Hepatocyte (in vitro differentiated cells): Measurements from ENCODE around the gene PRPF6. TPM values are rescaled to one million over a fixed set of nuclear protein-coding genes. Genes with fewer than 3 reads are reported as not detected.

Experiments used
- DNase-seq: peaks from one replicate; pipeline ENCODE4 v3.0.0-alpha.2; 2016; ENCODE audit warnings: low spot score
- H2AFZ ChIP-seq: fragments of 200-600 bp; sonication (generic); 2 replicates; pipeline ENCODE4 v1.6.0; 2016; ENCODE audit warnings: antibody characterized with exemption, mild to moderate bottlenecking
- H3K27ac ChIP-seq: fragments of 200-600 bp; sonication (generic); 2 replicates; pipeline ENCODE4 v1.5.1; 2016; ENCODE audit warnings: mild to moderate bottlenecking
- H3K27me3 ChIP-seq: fragments of 200-600 bp; sonication (generic); 2 replicates; pipeline ENCODE4 v1.6.1; 2016
- H3K36me3 ChIP-seq: fragments of 200-600 bp; sonication (generic); replicated peaks from 2 replicates; pipeline ENCODE4 v1.5.1; 2016; ENCODE audit warnings: low read depth; ENCODE audit not compliant: insufficient read depth
- H3K4me1 ChIP-seq: fragments of 200-600 bp; sonication (generic); 2 replicates; pipeline ENCODE4 v1.5.1; 2016; ENCODE audit warnings: mild to moderate bottlenecking, moderate library complexity; ENCODE audit not compliant: insufficient read depth
- H3K4me2 ChIP-seq: fragments of 200-600 bp; sonication (generic); 2 replicates; pipeline ENCODE4 v1.6.0; 2016
- H3K4me3 ChIP-seq: fragments of 200-600 bp; sonication (generic); 2 replicates; pipeline ENCODE4 v1.5.1; 2016; ENCODE audit warnings: mild to moderate bottlenecking
- H3K79me2 ChIP-seq: fragments of 200-600 bp; sonication (generic); 2 replicates; pipeline ENCODE4 v1.6.0; 2017; ENCODE audit warnings: mild to moderate bottlenecking
- H3K9me2 ChIP-seq: fragments of 200-600 bp; sonication (generic); replicated peaks from 2 replicates; pipeline ENCODE4 v1.6.0; 2017; ENCODE audit warnings: mild to moderate bottlenecking; ENCODE audit not compliant: insufficient read depth
- H3K9me3 ChIP-seq: fragments of 200-600 bp; sonication (generic); 2 replicates; pipeline ENCODE4 v1.5.1; 2016; ENCODE audit warnings: low read depth, mild to moderate bottlenecking
- H4K20me1 ChIP-seq: fragments of 200-600 bp; sonication (generic); 2 replicates; pipeline ENCODE4 v1.6.0; 2016; ENCODE audit warnings: mild to moderate bottlenecking; ENCODE audit not compliant: insufficient read depth, poor library complexity, severe bottlenecking
- EZH2 ChIP-seq: fragments of 200-600 bp; sonication (generic); IDR thresholded peaks from 2 replicates; pipeline ENCODE4 v1.6.1; 2016; ENCODE audit warnings: antibody characterized with exemption, mild to moderate bottlenecking, borderline replicate concordance
- EZH2phosphoT487 ChIP-seq: fragments of 200-600 bp; sonication (generic); IDR thresholded peaks from one replicate; pipeline ENCODE4 v1.6.1; 2018; ENCODE audit warnings: antibody characterized with exemption, mild to moderate bottlenecking, low read depth, moderate library complexity; ENCODE audit not compliant: unreplicated experiment, severe bottlenecking
- WGBS: methylation state at CpG from one replicate; pipeline ENCODE4 v1.1.6; 2016; ENCODE audit warnings: low lambda C conversion rate; ENCODE audit errors: missing lambda C conversion rate; 5-methylcytosine and 5-hydroxymethylcytosine counted together
- polyA plus RNA-seq: library from polyadenylated mRNA; unstranded; fragments of >200 nt; fragmentation: Nextera tagmentation; extraction: Ambion mirVana; gene quantifications from 2 replicates; pipeline ENCODE4 v1.2.1, GENCODE V29; 2016
- total RNA-seq: library from RNA; depleted of rRNA; stranded (reverse); fragments of >200 nt; gene quantifications from 2 replicates; pipeline ENCODE4 v1.2.3, GENCODE V29; 2014
- TF ChIP-seq, protein P1 (sequence below): fragments of 200-600 bp; sonication (generic); IDR thresholded peaks from 2 replicates; pipeline ENCODE4 v1.5.1; 2016; ENCODE audit warnings: antibody characterized with exemption, mild to moderate bottlenecking; ENCODE audit not compliant: poor library complexity

PRPF6 gene
- total and polyA plus RNA-seq, 2 experiments from 2014 or later = 37.3 to 41.3 TPM

DNA sequence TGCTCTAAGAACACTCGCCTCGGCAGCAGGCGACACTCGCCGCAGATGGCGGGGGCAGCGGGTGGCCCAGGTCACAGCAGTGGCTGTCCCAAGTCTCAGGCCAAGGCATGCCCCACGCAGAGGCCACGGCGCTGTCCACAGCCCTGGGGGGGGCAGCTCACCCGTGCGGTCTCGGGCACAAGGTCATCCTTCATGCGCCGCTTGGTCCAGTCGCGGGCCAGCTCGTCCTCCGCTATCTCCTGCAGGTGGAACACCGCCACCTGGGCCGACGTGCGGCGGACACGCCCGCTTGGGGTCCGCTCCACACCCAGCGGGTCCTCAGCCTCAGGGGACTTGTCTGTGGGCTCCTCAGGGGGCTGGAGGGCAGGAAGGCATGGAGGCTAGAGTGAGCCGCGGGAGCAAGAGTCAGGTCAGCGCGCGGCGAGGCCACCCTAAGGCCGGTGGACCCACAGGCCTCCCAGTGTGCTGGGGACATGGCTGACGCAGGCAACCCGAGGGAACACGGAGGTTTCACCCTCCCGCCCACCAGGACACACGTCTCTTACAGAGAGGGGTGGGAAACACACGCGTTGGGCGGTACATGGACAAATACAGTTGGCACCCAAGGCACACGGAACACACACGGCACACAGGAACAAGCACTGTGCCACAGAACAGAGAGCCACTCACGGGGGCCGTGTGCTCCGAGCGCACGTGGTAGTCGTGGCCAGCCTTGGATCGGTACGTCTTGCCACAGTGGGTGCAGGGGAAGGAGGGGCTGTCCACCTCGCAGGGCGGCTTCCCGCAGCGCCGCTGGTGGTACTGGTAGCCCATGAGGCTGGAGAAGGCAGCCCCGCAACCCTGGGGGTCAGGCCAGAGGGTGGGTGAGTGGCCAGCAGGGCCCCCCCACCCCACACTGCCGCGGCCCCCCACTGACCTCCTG lies 18.2 kb upstream of the PRPF6 start:
- H4K20me1 ChIP-seq = no peaks in the 10 kb centered on the region
- TF ChIP-seq EZH2phosphoT487 (no peak), EZH2 (no peak)
- TF ChIP-seq, protein P1, sequence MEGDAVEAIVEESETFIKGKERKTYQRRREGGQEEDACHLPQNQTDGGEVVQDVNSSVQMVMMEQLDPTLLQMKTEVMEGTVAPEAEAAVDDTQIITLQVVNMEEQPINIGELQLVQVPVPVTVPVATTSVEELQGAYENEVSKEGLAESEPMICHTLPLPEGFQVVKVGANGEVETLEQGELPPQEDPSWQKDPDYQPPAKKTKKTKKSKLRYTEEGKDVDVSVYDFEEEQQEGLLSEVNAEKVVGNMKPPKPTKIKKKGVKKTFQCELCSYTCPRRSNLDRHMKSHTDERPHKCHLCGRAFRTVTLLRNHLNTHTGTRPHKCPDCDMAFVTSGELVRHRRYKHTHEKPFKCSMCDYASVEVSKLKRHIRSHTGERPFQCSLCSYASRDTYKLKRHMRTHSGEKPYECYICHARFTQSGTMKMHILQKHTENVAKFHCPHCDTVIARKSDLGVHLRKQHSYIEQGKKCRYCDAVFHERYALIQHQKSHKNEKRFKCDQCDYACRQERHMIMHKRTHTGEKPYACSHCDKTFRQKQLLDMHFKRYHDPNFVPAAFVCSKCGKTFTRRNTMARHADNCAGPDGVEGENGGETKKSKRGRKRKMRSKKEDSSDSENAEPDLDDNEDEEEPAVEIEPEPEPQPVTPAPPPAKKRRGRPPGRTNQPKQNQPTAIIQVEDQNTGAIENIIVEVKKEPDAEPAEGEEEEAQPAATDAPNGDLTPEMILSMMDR = no peak
- no peak overlapping the region for H3K4me3 ChIP-seq
- DNase-seq = no peak
- H3K4me1 ChIP-seq = no peaks in the 10 kb centered on the region
- H3K27me3 ChIP-seq = no peaks in the 10 kb centered on the region
- H2AFZ ChIP-seq = no peak overlapping the region
- H3K27ac ChIP-seq = no peak overlapping the region
- no peak overlapping the region for H3K4me2 ChIP-seq
- H3K9me2 ChIP-seq = no peaks in the 10 kb centered on the region
- H3K36me3 ChIP-seq = no peaks in the 10 kb centered on the region
- no peaks in the 10 kb centered on the region for H3K9me3 ChIP-seq
- no peaks in the 10 kb centered on the region for H3K79me2 ChIP-seq
- WGBS = 97% methylated on average over 51 of the region's 61 CpGs

DNA sequence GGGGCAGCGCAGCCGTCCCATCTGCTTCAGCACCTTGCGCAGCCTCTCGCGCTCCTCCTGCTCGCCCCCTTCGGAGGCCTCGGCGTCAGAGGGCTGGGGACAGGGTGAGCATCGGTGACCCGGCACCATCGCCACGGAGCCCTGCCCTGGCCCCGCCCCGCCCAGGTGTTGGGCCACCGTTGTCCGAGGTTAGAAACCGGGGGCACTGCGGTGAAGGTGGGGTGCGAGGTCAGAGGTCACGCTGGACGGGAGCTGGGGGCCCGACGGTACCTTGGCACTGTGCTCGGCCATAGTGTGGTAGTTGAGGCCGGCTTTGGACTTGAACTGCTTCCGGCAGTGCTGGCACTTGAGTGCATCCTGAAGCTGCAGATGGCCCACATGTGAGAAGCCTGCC lies 17.6 kb upstream of the PRPF6 start:
- H3K4me3 ChIP-seq = no peak overlapping the region
- H3K4me1 ChIP-seq = no peaks in the 10 kb centered on the region
- H3K4me2 ChIP-seq = no peak overlapping the region
- H3K27ac ChIP-seq = no peak overlapping the region
- no peaks in the 10 kb centered on the region for H3K9me2 ChIP-seq
- no peaks in the 10 kb centered on the region for H3K27me3 ChIP-seq
- no peaks in the 10 kb centered on the region for H4K20me1 ChIP-seq
- H3K9me3 ChIP-seq = no peaks in the 10 kb centered on the region
- no peak overlapping the region for H2AFZ ChIP-seq
- H3K79me2 ChIP-seq = peaks cover 4% of the 10 kb centered on the region
- no peak for TF ChIP-seq EZH2phosphoT487
- TF ChIP-seq, protein P1 = no peak
- TF ChIP-seq EZH2 = no peak
- WGBS = 94% methylated on average over 18 of the region's 27 CpGs
- no peaks in the 10 kb centered on the region for H3K36me3 ChIP-seq
- DNase-seq = no peak

DNA sequence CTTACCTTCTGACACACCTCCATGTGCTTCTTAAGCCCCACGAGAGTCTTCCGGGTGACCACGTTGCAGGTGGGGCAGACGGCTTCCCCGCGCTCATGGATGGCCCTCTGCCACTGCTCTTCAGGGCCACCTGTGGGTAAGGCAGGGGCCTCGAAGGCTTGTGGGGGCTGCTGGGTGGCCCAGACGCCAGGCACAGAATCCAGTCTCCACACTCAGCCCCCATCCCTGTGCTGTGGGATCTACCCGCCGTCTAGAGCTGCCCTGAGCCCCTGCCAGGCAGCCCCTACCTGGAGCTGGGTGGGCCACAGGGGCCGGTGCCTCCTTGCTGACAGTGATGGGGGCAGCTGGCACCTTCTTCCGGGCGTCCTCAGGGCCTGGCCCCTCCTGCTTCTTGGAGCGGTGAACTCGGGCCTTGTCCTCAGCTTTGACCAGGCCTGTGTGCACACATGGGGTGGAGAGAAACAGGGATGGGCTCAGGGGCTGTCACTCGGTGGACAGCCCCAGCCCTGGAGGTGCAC lies 17.1 kb upstream of the PRPF6 start:
- TF ChIP-seq EZH2phosphoT487 (no peak), EZH2 (no peak)
- TF ChIP-seq, protein P1 = no peak
- H3K4me1 ChIP-seq = peaks cover 5% of the 10 kb centered on the region
- no peak overlapping the region for H2AFZ ChIP-seq
- no peak overlapping the region for H3K27ac ChIP-seq
- H4K20me1 ChIP-seq = no peaks in the 10 kb centered on the region
- DNase-seq = no peak
- no peaks in the 10 kb centered on the region for H3K36me3 ChIP-seq
- H3K9me2 ChIP-seq = no peaks in the 10 kb centered on the region
- no peak overlapping the region for H3K4me2 ChIP-seq
- H3K79me2 ChIP-seq = peaks cover 9% of the 10 kb centered on the region
- H3K27me3 ChIP-seq = no peaks in the 10 kb centered on the region
- H3K4me3 ChIP-seq = no peak overlapping the region
- H3K9me3 ChIP-seq = no peaks in the 10 kb centered on the region
- 96% methylated on average over 16 of the region's 16 CpGs for WGBS
